Uterus (tissue), 4 donors: Measurements from ENCODE around the gene ERCC6L2. TPM values are rescaled to one million over a fixed set of nuclear protein-coding genes. Genes with fewer than 3 reads are reported as not detected.

Experiments
- DNase-seq, 2 donors: peaks; one replicate each; pipeline ENCODE4 v3.0.0-alpha.2; 2019 to 2020
- H3K27ac ChIP-seq, 2 donors: fragments of 200-600 bp; sonication (generic); 1 replicate in 1 of 2; 2 replicates in 1 of 2; pipeline ENCODE4 v1.5.1; 2016 to 2018
- H3K27me3 ChIP-seq, 2 donors: fragments of 200-600 bp; sonication (generic); one replicate each; pipeline ENCODE4 v1.5.1; 2018 to 2019; ENCODE audit warnings: control low read depth in 1 of 2
- H3K36me3 ChIP-seq, 2 donors: fragments of 200-600 bp; sonication (generic); one replicate each; pipeline ENCODE4 v1.5.1; 2019; ENCODE audit warnings: control low read depth in 1 of 2
- H3K4me1 ChIP-seq, 2 donors: fragments of 200-600 bp; sonication (generic); one replicate each; pipeline ENCODE4 v1.5.1; 2018 to 2019; ENCODE audit warnings: control low read depth in 1 of 2
- H3K4me3 ChIP-seq, 2 donors: fragments of 200-600 bp; sonication (generic); 1 replicate in 1 of 2; 2 replicates in 1 of 2; pipeline ENCODE4 v1.5.1; 2018 to 2019; ENCODE audit warnings: mild to moderate bottlenecking in 1 of 2
- H3K9me3 ChIP-seq, 2 donors: fragments of 200-600 bp; sonication (generic); one replicate each; pipeline ENCODE4 v1.5.1; 2019; ENCODE audit warnings: control low read depth in 1 of 2
- CTCF ChIP-seq, 4 experiments: fragments of 200-600 bp in 2 of 4; fragments of 450-650 bp in 2 of 4; sonication (generic) in 2 of 4; IDR thresholded peaks; one replicate each; pipeline ENCODE4 v1.5.1; 2016 to 2019; ENCODE audit warnings: antibody characterized with exemption in 4 of 4, mild to moderate bottlenecking in 2 of 4, moderate library complexity in 1 of 4
- POLR2A ChIP-seq, 2 donors: fragments of 450-650 bp; IDR thresholded peaks; one replicate each; pipeline ENCODE4 v1.6.1; 2016; ENCODE audit warnings: antibody characterized with exemption in 2 of 2, mild to moderate bottlenecking in 1 of 2, moderate library complexity in 1 of 2
- intact Hi-C: fragments of 100-400 bp; cut with DNase I; formaldehyde crosslinking; loops from one replicate; pipeline ENCODE4 v1.15.1; 2023; ENCODE audit warnings: low total_unique reads
- total RNA-seq, 4 donors: library from RNA; depleted of rRNA in 3 of 4; stranded (reverse); fragments of >200 nt in 3 of 4; gene quantifications; one replicate each; pipeline versions ENCODE4 v1.1.0 to v1.2.4, GENCODE V29; 2014 to 2023
- donor health status: DM: yes; HTN: yes; CAD: no.

ERCC6L2 gene
- total RNA-seq, 4 donors from 2014 or later: 28.8 to 176 (median 60.4) TPM

GRCh38 chr9:95930277-95930676 is 54.8 kb downstream of the ERCC6L2 start:
- peaks cover 0 to 4% of the 10 kb centered on the region in 2 donors for H3K36me3 ChIP-seq
- no peaks in the 10 kb centered on the region for H3K9me3 ChIP-seq
- H3K27me3 ChIP-seq: no peaks in the 10 kb centered on the region
- intact Hi-C loops: no loop called here
- H3K4me3 ChIP-seq: no peak overlapping the region
- H3K4me1 ChIP-seq: no peaks in the 10 kb centered on the region
- no peak for TF ChIP-seq POLR2A (IDR thresholded peaks at IDR 0.05)
- TF ChIP-seq CTCF (IDR thresholded peaks at IDR 0.05): no peak
- H3K27ac ChIP-seq: no peak overlapping the region
- no peak for DNase-seq

- Histone ChIP-seq H3K9me3 (no peaks in the 10 kb centered on the region), H3K27ac (no peak overlapping the region), H3K36me3 (no peaks in the 10 kb centered on the region), H3K27me3 (no peaks in the 10 kb centered on the region), H3K4me1 (no peaks in the 10 kb centered on the region), H3K4me3 (no peak overlapping the region)
- intact Hi-C loops: no loop called here
- no peak for DNase-seq
- TF ChIP-seq CTCF (IDR thresholded peaks at IDR 0.05) (no peak), POLR2A (IDR thresholded peaks at IDR 0.05) (no peak)
Measured at GRCh38 chr9:95935861-95936578, 60.5 kb downstream of the ERCC6L2 start.

DNA sequence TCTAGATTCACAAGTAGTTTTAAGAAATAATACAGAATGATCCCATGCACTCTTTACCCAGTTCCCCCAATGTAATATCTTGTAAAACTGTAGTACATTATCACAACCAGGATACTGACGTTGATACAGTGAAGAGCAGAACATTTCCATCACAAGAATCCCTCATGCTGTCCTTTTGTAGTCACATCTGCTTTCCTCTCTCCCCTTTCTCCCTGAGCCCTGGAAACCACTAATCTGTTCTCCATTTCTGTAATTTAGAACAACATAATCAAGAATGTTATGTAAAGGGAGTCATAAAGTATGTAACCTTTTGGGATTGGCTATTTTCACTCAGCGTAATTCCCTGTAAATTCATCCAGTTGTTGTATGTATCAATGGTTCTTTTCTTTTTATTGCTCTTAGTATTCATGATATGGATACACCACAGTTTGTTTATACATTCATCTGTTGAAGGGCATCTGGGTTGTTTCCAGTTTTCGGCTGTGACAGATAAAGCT is 61.1 kb downstream of the ERCC6L2 start:
- DNase-seq: no peak
- intact Hi-C loops: no loop called here

DNA sequence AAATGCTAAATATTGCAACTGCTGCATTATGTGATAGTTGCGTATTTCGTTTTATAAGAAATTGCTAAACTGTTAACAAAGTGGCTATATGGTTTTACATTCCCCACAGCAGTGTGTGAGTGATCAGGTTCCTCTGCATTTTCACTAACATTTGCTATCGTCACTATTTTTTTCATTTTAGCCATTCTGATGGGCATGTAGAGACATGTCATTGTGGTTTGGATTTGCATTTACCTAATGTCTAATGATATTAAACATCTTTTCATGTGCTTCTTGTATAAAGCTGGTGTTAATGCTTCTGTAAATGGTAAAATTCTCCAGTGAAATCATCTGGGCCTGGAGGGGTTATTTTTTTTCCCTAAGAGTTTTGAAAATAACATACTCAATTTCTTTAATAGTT is 61.6 kb downstream of the ERCC6L2 start:
- Histone ChIP-seq H3K27me3 (no peaks in the 10 kb centered on the region), H3K27ac (no peak overlapping the region), H3K36me3 (no peaks in the 10 kb centered on the region), H3K9me3 (no peaks in the 10 kb centered on the region), H3K4me3 (no peak overlapping the region), H3K4me1 (no peaks in the 10 kb centered on the region)
- intact Hi-C loops: no loop called here
- no peak for TF ChIP-seq CTCF (IDR thresholded peaks at IDR 0.05)
- no peak for TF ChIP-seq POLR2A (IDR thresholded peaks at IDR 0.05)
- DNase-seq: no peak

More for the DNA sequence above, 61.1 kb downstream of the ERCC6L2 start:
- Histone ChIP-seq H3K4me3 (no peak overlapping the region), H3K27me3 (no peaks in the 10 kb centered on the region), H3K9me3 (no peaks in the 10 kb centered on the region), H3K36me3 (no peaks in the 10 kb centered on the region), H3K4me1 (no peaks in the 10 kb centered on the region), H3K27ac (no peak overlapping the region)
- TF ChIP-seq CTCF (IDR thresholded peaks at IDR 0.05) (no peak), POLR2A (IDR thresholded peaks at IDR 0.05) (no peak)

- Histone ChIP-seq H3K36me3 (no peaks in the 10 kb centered on the region), H3K4me1 (no peaks in the 10 kb centered on the region), H3K27ac (no peak overlapping the region), H3K27me3 (no peaks in the 10 kb centered on the region), H3K4me3 (no peak overlapping the region), H3K9me3 (no peaks in the 10 kb centered on the region)
- DNase-seq: no peak
- no peak for TF ChIP-seq CTCF (IDR thresholded peaks at IDR 0.05)
- TF ChIP-seq POLR2A (IDR thresholded peaks at IDR 0.05): no peak
- intact Hi-C loops: no loop called here
Measured at GRCh38 chr9:95938724-95939123, 63.2 kb downstream of the ERCC6L2 start.
